DMS53 (cell line): ENCODE results near the gene DCDC2C.
A peak's percentile ranks its signal among the peaks of the same experiment; 100 is the strongest.

Experiments
- DNase-seq: peaks from one replicate; lab custom pipeline; 2025; lab: John Stamatoyannopoulos, UW

Gene DCDC2C

DNA sequence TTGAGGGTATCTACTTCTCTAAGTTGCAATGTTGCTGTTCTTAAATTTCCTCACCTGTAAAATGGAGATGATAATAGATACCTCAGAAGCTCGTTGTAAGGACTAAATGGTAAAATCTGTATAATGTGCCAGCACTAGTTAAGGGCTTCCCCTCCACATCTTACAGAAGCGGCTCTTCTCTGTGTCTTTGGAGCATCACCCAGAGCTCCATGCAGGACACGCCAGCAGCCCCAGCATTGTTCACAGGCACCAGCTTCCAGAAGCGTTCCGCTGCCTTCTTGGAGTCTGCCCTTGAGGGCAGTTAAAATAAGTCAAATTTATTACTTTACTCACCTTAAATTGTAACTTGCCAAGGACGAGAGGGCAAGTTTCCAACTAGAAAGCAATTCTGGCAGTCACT, 5.8 kb downstream of the DCDC2C start:
- DNase-seq, result no peak

DNA sequence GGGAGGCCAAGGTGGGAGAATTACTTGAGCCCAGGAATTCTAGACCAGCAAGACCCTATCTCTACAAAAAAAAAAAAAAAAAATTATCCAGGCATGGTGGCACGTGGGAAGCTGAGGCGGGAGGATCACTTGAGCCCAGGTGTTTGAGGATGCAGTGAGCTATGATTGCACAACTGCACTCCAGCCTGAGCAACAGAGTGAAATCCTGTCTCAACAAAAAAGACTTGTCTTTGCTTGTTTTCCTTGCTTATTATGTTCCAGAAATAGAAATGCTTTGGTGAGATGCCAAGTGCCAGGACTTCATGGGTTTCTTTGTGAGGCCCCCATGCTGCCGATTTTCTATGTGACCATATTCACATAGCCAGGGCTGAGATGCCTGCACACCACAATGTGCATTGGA, 9.0 kb downstream of the DCDC2C start:
- no peak for DNase-seq

DNA sequence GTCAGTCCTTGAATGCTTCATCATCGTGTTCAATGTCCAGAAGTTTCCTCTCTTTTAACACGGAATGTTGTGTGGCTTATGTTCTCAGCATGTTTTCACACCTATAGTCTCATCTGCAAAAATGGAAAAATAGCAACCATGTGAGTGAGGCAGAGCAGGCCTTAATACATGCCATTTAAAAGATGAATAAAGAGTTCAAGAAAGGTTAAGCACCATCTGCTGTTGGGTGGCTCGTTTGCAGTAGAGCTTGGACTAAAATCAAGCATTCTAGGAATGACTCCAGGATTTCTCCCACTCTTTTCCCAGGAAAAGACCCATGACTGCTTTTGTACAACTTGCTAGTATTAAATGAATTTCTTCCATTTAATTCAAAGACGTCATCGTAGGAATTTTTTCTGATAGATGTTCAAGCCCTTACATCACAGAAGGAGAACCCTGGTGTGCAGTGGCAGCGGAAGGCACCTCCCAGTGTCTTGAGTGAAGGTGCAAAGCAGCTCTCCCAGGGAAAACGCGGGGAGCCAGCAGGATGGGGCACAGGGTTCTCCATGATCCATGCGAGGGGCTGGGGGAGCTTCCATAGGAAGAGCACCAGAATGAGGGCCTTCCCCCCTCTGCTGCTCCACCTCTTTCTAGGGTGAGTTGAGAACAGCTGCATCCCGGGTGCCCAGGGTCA, 9.6 kb downstream of the DCDC2C start:
- no peak for DNase-seq

DNA sequence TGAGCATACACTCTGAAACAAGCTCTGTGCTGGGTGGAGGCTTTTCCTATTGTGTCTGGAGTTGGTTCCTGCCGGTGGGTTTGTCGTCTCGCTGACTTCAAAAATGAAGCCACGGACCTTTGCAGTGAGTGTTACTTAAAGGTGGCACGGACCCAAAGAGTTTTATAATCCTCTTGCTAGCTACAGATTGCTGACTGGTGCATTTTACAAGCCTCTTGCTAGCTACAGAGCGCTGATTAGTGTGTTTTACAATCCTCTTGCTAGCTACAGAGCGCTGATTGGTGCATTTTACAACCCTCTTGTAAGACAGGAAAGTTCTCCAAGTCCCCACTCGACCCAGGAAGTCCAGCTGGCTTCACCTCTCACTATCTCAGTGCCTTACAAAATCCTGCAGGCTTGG, 15.3 kb downstream of the DCDC2C start:
- no peak for DNase-seq

DNA sequence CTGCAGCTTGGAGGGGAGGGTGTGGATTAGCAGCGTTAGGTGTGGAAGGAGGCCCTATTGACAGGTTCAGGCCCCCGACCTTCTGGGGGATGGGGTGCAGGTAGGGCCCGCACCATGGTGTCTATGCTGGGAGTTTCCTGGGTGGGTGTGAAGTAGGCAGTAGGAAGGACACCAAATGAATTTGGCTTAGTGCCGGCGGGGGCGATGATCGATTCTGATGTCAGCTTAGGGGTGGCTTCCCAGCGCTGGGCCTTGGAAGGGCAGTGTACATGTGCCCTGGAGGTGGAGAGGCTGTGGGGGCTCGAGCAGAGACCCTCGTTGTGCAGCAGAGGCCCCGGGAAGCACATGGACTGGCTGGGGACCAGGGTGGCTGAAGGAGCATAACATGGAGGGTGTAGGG, 21.6 kb downstream of the DCDC2C start:
- DNase-seq, result no peak

DNA sequence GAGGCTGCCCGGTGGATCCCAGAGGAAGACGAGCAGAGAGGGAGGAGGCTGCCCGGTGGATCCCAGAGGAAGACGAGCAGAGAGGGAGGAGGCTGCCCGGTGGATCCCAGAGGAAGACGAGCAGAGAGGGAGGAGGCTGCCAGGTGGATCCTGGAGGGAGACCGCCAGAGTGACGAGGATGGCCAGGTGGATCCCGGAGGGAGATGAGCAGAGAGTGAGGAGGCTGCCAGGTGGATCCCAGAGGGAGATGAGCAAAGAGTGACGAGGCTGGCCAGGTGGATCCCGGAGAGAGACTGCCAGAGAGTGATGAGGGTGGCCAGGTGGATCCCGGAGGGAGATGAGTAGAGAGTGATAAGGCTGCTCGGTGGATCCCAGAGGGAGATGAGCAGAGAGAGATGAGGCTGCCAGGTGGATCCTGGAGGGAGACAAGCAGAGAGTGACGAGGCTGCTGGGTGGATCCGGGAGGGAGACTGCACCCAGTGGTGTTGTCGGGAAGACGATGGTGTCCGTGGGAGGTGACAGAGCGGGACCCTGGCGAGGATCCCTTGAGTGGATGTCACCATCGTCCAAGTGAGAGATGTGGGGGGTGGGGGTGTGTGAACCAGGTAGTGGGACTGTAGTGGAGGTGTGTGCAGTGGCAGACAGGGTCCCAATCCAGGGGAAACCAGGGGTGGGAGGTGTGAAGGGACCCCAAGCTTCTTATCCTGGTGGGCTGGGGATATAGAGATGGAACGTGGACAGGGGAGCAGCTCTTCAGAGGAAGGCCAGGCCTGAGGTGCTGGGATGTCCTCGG, 22.3 kb downstream of the DCDC2C start:
- DNase-seq, result peak; percentile 5

DNA sequence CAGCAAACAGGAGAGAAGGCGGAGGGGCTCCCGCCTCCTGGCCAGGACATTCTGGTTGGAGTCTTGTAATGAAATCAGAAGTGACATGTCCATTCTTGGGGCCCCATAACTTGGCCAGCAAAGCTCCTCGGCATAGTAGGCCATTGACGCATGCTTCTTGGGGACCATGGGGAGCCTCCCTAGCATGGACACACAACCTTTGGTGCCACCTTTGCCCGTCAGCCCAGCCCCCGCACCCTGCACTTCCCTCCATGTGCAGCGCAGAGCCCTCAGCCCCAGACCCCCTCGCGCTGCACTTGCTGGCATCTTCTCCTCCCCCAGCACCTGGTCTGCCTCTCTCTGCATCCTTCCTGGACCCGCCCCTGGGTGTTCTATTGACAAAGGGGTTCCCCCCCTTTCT, 23.1 kb downstream of the DCDC2C start:
- DNase-seq, result no peak

DNA sequence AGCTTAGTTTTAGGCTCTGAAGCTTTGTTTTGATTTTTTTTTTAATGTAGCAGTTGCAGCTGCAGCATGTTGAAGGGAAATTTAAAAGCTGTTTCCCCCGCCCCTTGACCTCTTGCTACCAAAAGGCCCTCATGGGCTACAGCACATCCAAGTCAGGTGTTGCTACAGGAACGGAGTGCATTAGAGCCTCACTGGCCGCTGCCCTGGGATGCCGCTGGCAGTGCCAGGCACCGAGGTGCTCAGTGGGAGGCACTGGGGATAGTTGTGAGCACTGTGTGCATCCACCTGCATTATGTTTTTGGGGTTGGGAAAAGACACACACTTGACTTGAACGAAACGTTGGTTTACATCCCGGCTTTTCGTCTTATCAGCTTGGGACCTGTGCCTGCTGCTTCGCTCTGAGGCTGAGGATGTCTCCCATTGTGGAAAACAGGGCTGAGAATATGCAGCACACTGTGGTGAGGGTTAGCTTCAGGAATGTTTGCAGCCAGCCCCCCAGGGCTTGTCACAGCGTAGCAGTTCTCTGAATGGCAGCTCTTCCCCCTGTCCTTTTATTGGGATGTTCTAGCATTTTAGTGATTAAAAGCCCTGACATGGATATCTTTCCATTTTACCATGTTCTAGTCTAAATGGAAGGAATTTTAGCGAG, 24.1 kb downstream of the DCDC2C start:
- DNase-seq, result no peak

DNA sequence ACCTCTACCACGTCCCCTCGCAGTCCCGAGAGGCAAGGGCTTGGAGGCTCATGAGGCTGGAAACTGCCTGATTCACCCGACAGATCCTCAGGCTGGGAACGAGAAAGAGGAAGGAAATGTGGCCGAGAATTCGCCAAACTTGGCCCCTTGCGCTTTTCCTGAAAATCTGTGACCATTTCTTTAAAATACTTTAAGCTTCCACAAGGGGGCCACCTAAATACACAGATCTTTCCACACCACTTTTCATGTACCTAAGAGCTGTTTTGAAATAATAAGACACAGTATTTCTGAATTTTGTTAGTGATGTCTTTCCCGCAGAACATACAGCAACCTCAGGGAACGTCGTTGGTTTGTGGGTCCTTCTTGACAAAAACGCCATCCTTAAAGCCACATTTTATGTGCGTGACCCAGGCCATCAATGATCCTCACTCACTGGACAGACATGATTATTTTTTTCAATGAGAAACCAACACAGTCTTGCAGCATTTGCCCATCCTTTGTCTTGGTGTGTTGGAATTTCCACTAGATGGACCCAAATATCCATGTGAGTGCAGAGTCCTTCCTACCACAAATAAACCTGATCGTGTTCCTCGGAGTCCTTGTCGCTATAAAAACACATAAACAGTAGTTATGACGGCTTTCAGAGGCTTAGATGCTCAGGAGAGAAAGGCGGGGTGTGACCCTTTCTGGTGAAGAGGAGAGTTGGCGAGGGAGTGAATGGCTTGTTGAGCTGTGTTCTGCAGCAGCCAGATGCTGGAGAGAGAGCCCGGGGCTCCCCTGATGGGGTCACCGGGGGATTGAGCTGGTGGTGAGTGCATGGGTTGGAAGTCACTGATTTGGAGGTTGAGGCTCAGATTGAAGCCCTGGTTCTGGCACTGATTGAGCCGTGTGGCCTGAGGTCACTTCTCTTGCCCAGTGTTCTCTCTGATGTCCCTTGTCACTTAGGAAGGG, 25.0 kb downstream of the DCDC2C start:
- peak; percentile 64 for DNase-seq

DNA sequence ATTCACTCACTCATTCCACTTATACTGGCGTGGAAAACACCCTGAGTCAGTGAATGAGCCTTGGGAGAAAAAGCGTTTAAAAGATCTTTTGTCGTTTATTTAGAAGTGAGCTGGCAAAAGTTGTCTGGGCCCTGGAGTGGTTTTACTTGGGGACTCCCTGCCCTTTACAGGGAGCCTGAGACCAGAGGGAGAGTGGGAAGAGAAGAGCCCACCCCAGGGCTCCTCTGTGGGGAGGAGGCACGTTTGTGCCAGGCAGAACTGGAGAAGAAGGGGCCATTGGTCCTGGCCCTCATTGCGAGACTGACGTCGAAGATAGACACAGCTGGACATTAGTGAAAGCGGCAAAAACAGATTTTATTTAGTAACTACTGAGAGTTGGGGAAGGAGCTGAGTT, 25.7 kb downstream of the DCDC2C start:
- DNase-seq, result no peak

DNA sequence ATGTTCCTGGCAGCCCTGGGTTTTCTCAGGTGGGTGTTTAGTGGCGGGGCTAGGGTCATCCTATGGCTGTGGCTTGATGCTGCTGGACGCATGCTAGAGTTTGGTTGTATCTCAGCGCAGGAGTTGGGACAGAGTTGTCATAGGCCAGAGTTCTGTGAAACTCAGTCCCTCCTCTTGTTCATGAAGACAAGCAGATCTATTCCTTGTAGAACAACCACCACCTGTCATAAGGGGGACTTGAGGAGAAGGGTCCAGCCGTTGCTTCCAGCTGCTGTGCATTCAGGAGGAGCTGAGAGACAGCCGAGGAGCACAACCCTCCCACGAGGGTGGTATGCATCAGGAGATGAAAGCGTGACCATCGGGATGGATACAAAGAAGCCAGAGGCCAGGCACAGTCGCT, 26.4 kb downstream of the DCDC2C start:
- no peak for DNase-seq

DNA sequence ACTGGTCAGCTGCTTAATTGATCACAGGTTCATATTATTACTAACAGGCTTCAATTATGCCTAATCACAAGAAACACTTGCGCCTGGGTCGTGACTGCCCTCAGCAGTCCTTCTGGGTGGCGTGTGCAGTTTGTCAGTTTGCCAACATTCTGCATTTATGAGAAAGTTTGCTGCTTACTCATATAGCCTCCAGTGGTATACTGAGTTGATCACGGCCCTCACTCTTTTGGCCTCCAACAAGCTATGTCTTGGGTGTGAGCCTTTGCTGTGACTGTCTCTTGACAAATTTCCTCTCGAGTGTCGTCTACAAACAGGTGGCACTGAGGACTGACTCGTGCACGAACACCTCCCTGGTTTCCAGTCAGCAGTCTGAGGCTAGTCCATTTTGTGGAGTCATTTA, 27.3 kb downstream of the DCDC2C start:
- no peak for DNase-seq

DNA sequence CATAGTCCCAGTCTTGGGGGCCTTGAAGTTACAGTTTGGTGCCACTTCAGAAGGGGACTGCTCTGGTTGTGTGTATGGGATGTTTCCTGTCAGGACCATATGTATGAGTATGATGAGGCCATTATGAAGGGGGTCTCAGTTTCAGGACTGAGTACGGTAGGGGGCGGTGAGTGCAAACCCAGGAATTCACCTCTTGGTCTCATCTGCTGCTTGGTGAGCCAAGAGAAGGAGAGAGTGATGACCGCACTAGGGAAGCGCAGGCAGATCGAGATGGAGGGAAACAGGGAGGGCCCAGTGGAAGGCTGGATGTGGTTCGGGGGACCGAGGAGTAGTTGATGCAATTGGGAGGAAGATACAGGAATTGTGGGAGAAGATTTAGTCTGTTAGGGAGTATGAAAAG, 28.5 kb downstream of the DCDC2C start:
- no peak for DNase-seq

DNA sequence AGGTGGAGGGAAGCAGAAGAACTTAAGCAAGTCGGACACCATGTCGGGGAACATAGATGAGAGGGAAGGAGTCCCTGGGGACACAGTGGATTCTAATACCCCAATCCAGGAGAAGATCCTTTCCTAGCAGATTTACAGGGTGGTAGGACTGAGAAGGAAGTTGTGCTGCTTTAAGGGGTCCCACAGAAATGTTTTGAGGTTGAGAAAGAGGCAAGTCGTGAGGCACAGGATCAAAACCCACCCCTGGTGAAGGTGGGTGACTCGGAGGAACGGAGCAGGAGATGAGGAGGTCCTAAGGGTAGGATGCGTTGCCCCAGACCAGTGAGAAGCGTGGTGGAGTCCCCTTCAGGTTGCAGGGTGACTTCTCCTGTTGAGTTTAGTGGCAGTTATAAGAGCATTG, 32.7 kb downstream of the DCDC2C start:
- DNase-seq, result no peak

DNA sequence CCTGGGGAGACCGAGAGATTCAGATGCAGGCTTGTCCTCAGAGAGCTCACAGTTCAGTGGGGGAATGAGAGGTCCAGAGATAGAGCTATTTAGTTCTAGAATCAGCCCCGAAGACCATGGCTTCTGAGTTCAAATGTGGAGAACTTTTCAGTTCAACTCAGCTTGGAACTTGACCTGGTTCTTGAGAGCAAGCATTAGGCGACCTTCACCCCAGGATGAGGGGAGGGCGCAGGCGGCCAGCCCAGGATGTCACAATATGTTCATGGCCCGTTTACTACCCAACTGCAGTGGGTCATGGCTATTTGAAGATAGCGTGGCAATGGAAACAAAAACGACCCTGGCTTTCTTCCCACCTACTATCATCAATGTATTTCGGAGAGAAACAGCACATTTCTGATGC, 33.8 kb downstream of the DCDC2C start:
- no peak for DNase-seq

DNA sequence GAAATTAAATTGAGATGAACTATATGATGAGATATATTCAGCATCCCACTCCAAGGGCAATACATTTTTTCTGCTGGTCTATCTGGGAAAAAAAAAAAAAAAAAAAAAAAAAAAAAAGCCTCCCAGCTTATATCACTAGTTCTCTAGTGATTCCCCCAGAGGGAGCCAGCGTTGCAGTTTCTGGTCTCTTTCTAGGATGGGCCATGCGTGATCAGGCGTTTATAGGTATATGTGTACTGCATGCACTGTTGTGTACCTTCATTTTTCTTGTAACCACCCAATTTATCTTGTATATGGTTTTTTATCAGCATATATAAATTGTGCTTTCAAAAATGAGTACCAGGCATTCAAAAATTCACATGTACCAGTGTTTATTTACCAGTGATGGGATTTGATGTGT, 35.1 kb downstream of the DCDC2C start:
- DNase-seq, result peak; percentile 70

DNA sequence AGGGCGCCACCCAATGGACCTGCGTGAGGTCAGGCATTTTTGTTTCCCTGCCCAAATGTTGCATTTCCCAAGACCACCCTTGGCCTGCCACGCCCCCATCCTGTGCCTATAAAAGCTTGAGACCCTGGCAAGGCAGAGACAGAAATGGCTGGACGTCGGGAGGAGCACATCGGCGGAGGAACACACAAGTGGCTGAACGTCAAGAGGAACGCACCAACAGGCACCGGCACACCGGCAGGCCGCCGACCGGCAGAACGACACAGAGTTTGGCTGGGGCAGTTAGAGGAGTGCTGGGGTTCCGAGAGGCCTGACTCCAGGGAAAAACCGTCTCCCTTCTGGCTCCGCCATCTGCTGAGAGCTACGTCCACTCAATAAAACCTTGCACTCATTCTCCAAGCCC, 35.9 kb downstream of the DCDC2C start:
- no peak for DNase-seq

DNA sequence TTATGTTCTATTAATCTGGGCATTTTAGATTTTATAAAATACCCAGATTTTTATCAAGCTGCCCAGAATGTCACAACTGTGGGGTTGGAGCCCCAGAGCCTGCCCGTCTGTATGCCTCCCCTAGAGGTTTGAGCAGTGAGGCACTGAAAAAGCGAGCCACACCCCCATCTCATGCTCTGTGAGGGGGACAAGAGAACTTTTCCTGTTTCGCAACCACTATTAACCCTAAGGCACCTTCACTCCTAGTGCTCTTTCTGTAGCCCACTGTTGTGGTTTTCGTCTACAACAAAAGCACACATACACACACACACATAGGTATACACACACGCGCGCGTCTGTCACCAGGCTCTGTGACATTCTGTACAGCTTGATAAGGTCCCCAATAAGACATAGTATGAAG, 38.0 kb downstream of the DCDC2C start:
- no peak for DNase-seq

DNA sequence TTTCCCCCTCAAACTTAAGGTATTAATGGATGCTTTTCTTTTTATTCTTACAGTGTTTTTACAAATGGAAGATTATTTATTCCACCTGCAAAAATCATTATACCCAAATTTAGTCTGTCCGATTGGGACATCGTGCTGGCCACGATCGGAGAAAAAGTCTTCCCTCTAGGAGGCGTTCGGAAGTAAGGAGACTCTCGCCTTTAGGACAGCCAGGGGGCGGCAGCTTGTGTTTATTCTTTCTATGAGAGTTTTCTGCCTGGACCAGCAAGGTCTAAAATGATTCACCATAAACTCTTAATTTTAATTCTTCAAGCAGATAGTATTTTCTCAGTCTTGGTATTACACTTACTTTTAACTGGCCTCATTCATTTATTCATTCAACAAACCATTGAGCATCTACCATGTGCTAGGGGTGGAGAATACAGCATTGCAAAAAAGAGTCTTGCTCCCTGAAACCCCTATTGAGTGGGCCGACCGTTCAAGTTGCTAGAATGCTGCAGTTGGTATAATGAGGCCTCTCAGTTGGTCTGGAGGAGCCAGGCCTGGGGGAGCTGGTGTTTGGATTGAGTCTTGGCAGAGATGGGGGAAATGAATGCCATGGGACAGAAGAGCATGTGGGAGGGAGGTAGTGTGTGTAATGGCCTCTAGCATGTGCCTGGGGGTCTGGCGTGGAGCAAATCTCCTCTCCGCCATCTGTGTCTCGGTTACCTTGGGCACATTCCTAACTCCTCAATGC, 38.7 kb downstream of the DCDC2C start:
- no peak for DNase-seq

DNA sequence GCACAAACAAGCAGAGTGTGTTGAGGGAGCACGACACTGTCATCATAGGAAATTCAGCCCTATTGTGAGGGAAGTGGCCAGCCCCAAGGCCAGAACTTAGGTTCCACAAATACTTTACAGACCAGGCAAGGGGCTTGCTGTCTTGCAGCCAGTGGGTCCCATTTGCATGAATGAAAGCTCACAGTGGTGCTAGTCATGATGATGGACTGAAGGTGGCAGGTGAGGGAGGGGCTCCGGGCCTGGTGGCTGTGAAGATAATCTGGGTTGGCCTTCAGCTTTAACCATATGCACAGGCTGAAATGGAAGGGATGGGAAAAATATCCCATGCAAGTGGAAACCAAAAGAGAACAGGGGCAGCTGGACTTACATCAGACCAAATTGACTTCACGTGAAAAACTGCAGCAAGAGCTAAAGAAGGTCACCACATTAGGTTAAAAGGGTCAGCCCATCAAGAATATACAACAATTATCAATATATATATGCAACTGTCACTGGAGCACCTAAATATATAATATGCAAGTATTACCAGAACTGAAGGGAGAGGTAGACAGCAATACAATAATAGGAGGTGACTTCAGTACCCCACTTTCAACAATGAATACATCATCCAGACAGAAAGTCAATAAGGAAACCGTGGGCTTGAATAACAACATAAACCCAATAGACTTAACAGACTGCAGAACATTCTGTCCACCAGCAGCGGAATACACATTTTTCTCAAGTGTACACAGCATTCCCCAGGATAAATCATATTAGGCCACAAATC, 39.6 kb downstream of the DCDC2C start:
- DNase-seq, result no peak
